HL-60/S4 (cell line): ENCODE results near the gene FAM187B.

Experiments used
- in situ Hi-C: fragments of 300-500 bp; cut with MboI; formaldehyde crosslinking; loops from 2 replicates; pipeline ENCODE4 v1.14.3; 2022; ENCODE audit warnings: low sequenced_read_pairs

FAM187B gene

DNA sequence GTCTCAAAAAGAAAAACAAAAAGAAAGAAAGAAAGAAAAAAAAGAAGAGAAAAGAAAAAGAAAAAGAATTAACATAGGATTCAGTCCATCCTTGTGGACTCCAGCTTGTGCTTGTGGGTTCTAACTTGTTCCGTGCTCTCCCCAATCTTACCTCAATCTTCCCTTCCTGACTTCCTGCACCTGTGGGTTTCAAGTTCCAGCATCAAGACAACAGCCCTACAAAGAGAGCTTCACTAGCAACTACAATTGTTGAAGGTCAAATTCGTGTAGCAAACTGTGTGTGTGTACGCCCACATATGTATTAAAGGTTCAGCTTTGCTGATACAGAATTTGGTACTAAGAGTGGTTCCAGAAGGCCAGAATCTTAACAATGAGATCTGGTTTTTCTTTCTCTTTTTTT is 48.7 kb downstream of the FAM187B start:
- in situ Hi-C loops: no loop called here

GRCh38 chr19:35178701-35179100 is 49.8 kb downstream of the FAM187B start:
- in situ Hi-C loops: no loop called here

DNA sequence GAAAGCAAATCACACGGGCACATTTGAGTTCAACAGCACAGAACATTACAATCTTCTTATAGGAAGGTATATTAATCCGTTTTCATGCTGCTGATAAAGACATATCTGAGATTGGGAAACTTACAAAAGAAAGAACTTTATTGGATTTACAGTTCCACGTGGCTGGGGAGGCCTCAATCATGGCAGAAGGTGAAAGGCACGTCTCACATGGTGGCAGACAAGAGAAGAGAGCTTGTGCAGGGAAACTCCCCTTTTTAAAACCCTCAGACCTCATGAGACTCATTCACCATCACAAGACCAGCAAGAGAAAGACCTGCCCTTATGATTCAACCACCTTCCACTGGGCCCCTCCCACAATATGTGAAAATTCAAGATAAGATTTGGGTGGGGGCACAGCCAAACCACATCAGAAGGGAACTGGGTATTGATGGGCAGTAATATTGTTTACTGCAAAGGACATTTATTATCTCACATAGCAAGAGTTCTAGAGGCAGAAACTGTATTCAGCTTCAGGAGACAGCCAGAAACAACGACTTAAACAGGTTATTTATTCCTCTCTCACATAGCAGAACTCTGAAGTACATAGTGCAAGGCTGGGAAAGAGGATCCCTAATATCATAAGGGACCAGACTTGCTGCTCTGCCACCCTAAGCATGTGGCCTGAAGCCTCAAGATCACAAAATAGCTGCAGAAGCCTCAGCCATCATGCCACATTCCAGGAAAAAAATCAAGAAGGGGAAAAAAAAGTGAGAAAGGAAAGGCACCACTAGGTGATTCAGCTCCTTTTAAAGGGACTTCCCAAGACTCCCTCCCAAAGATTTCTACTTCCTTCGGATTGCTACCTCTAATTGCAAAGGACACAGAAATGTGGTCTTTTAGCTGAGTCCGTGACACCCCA is 50.9 kb downstream of the FAM187B start:
- in situ Hi-C loops: no loop called here

DNA sequence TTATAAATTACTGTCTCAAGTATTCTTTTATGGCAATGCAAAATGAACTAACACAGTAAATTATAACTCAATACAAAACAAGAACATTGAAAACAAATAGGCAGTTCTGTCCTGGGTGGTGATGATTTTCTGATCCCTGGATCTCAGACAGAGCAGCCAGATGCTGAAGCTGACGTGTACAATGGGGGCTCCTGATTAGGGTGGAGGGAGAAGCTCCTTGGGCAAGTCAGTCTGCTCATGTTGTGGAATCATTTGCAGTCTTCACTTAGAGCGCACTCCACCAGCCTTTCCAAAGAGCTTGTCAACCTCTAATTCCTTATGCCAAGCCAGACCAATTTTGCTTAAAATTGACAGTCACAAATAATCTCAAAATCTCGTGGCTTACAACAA is 52.4 kb downstream of the FAM187B start:
- in situ Hi-C loops: no loop called here
